GM12873 (cell line): ENCODE results near the gene SLC12A1.

Source experiments
- TF ChIP-seq, protein P1 (sequence below): IDR thresholded peaks from 2 replicates; pipeline ENCODE4 v1.5.1; 2012; ENCODE audit warnings: low read depth, mild to moderate bottlenecking, moderate library complexity, low read length, control low read depth; ENCODE audit not compliant: insufficient read depth; ENCODE audit errors: missing control alignments

SLC12A1 gene

DNA sequence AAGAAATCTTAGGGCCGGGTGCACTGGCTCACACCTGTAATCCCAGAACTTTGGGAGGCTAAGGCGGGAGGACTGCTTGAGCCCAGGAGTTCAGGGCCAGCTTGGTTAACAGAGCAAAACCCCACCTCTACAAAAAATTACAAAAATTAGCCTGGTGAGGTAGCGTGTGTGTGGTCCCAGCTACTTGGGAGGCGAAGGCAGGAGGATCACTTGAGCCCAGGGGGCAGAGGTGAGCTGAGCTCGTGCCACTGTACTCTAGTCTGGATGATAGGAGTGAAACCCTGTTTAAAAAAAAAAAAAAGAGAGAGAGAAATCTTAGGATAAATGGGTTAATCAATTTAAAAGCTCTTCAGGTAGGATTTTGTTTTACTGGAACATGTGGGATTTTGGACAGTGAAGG, 93.9 kb downstream of the SLC12A1 start:
- TF ChIP-seq, protein P1, sequence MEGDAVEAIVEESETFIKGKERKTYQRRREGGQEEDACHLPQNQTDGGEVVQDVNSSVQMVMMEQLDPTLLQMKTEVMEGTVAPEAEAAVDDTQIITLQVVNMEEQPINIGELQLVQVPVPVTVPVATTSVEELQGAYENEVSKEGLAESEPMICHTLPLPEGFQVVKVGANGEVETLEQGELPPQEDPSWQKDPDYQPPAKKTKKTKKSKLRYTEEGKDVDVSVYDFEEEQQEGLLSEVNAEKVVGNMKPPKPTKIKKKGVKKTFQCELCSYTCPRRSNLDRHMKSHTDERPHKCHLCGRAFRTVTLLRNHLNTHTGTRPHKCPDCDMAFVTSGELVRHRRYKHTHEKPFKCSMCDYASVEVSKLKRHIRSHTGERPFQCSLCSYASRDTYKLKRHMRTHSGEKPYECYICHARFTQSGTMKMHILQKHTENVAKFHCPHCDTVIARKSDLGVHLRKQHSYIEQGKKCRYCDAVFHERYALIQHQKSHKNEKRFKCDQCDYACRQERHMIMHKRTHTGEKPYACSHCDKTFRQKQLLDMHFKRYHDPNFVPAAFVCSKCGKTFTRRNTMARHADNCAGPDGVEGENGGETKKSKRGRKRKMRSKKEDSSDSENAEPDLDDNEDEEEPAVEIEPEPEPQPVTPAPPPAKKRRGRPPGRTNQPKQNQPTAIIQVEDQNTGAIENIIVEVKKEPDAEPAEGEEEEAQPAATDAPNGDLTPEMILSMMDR = no peak

GRCh38 chr15:48304398-48304797, 98.3 kb downstream of the SLC12A1 start:
- TF ChIP-seq, protein P1 = no peak

- TF ChIP-seq, protein P1 = no peak
Observed at GRCh38 chr15:48306639-48307038, 100.5 kb downstream of the SLC12A1 start.

DNA sequence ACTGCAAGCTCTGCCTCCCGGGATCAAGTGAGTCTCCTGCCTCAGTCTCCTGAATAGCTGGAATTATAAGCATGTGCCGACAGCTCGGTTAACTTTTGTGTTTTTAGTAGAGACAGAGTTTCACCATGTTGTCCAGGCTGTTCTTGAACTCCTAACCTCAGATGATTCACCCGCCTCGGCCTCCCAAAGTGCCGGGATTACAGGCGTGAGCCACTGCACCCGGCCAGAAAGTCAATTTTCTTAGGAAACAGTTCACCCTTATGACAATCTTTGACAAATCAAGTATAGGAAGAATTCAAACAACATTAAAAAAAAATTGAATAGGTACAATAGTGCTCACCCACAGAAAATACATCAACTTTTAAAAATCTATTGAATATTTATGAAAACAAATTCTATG, 101.5 kb downstream of the SLC12A1 start:
- TF ChIP-seq, protein P1 = no peak

- TF ChIP-seq, protein P1 = no peak
Observed at GRCh38 chr15:48309740-48310139, 103.6 kb downstream of the SLC12A1 start.

DNA sequence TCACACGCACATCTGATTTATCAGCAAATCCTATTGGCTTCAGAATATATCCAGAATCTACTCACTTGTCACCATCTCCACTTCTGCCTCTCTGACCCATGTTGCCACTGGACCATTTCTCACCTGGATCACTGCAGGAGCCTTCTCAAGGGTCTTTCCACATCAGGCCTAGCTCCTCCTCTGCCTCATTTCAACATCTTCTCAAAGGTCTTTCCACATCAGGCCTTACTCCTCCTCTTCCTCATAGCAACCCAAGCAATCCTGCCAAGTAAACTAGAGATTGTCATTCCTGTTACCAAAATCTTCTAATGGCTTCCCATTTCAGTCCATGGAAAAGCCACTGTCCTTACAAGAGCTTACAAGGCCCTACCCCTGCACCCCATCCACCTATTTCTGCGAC, 107.1 kb downstream of the SLC12A1 start:
- TF ChIP-seq, protein P1 = no peak

- TF ChIP-seq, protein P1 = no peak
Observed at GRCh38 chr15:48315041-48315440, 108.9 kb downstream of the SLC12A1 start.
